ENCODE measurements around the gene OR52K1.

OR52K1 gene

DNA sequence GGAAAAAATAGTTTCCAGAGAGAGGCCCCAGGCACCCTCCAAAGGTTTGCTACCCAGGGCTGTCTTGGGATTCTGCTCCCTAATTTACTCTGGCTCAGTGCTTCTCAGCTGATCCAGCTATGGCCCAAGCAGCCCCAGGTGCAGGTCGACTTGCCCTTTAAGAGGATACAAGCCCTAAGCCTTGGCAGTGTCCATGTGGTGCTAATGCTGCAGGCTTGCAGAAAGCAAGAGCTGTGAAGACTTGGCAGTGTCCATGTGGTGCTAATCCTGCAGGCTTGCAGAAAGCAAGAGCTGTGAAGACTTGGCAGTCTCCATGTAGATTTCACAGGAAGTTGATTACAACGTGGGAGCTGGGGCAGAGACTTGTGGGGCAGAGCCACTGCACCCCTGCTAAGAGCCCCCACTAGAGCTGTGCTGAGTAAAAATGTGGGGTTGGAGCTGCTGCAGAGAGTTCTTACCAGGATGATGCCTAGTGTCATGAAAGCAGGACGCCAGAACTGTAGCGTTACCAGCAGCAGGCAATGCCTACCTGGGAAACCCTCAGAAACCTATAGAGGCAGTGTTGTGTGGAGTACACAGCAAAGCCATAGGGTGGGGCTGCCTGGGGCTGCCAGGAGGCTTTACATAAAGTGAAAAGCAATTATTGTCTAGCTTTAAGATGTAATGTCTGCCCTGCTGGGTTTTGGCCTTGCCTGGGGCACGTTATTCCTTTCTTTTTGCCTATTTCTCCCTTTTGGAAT, 16.1 kb upstream of the OR52K1 start:
- TF ChIP-seq, protein P1, sequence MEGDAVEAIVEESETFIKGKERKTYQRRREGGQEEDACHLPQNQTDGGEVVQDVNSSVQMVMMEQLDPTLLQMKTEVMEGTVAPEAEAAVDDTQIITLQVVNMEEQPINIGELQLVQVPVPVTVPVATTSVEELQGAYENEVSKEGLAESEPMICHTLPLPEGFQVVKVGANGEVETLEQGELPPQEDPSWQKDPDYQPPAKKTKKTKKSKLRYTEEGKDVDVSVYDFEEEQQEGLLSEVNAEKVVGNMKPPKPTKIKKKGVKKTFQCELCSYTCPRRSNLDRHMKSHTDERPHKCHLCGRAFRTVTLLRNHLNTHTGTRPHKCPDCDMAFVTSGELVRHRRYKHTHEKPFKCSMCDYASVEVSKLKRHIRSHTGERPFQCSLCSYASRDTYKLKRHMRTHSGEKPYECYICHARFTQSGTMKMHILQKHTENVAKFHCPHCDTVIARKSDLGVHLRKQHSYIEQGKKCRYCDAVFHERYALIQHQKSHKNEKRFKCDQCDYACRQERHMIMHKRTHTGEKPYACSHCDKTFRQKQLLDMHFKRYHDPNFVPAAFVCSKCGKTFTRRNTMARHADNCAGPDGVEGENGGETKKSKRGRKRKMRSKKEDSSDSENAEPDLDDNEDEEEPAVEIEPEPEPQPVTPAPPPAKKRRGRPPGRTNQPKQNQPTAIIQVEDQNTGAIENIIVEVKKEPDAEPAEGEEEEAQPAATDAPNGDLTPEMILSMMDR (IDR thresholded peaks at IDR 0.05; ENCODE audit: extremely low read depth, missing control alignments), result no peak
- no peak for DNase-seq (ENCODE audit: low spot score)

DNA sequence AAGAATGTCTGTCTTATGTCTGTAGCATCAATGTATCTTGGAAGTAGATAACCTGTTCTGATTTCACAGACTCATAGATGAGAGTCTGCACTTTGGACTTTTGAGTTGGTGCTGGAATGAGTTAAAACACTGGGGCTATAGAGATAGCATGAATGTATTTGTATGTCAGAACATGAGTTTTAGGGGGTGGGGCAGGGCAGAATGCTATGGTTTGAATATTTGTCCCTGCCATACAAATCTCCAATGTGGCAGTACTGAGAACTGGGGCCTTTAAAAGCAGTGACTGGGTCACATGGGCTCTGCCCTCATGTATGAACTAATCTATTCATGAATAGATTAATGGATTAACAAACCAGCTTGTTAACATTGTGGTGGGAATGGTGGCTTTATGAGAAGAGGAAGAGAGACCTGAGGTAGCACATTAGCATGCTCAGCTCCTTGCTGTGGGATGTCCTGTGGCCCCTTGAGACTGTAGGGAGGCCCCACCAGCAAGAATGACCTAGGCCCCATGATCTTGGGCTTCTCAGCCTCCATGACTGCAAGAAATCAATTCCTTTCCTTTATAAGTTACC, 15.5 kb upstream of the OR52K1 start:
- no peak for DNase-seq (ENCODE audit: low spot score)
- TF ChIP-seq, protein P1 (IDR thresholded peaks at IDR 0.05; ENCODE audit: extremely low read depth, missing control alignments), result no peak

DNA sequence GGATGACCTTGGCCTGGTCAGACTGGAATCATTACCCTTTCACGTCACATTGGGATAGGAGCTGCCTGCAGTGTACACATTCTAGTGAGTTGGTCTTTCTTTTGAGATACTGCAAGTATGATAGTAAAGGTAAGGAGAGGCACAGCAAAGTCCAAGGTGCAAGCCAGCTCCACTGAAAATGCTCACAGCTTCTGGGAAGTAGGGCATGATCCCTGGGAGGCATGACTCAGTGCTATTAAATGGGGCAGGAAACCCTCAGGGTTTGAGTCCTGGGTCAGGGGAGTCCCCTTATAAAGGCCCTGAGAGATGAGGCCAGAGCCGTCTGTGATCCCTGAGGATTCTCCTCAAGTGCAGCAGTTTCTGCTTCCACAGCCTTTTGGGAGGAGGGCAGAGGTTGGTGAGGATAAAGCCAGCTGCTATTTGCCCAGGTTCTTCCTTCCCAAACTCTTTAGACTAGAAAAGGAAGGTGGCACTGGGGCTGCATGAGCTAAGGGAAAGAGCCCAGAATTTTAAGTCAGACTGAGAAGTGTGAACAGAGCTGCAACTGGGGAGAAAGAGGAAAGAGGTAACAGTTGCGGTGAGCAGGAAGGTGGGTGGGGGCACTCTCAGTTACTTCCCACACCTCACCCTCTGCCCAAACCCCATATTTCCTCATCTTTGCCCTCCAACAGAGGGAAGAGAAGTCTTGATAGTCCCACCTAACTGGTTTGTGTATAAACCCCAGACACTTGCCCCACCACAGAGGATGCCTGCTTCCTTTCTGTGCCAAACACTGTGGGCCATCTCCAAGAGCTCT, 14.4 kb upstream of the OR52K1 start:
- DNase-seq (ENCODE audit: low spot score), result no peak
- TF ChIP-seq, protein P1 (IDR thresholded peaks at IDR 0.05; ENCODE audit: extremely low read depth, missing control alignments), result no peak

GRCh38 chr11:4479644-4480043, 2.8 kb upstream of the OR52K1 start:
- DNase-seq (ENCODE audit: low spot score), result no peak
- TF ChIP-seq, protein P1 (IDR thresholded peaks at IDR 0.05; ENCODE audit: extremely low read depth, missing control alignments), result no peak

- TF ChIP-seq, protein P1 (IDR thresholded peaks at IDR 0.05; ENCODE audit: extremely low read depth, missing control alignments), result no peak
- no peak for DNase-seq (ENCODE audit: low spot score)
Measured at GRCh38 chr11:4480577-4481239, 1.7 kb upstream of the OR52K1 start.

DNA sequence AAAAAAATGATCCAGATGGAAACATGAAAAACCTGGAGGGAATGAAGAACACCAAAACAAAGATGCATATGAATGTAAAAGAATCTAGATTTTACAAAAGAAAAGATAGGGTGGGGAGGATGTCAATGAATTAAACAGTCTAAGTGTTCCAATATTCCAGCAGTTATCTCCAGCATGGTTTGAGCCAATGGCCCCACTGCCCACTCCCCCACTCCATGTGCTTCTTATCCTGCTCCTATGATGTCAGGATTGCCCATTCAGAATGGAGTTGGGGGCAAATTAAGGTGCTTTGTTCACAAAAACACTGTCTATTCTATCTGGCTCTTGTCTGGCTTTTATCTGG, 1.2 kb upstream of the OR52K1 start:
- no peak for DNase-seq (ENCODE audit: low spot score)
- TF ChIP-seq, protein P1 (IDR thresholded peaks at IDR 0.05; ENCODE audit: extremely low read depth, missing control alignments), result no peak

Data from GM20000 (cell line).